Hepatocyte (in vitro differentiated cells): ENCODE measurements around the gene ROR2. TPM values are rescaled to one million over a fixed set of nuclear protein-coding genes. Genes with fewer than 3 reads are reported as not detected.

Experiments
- DNase-seq: peaks from one replicate; pipeline ENCODE4 v3.0.0-alpha.2; 2016; ENCODE audit warnings: low spot score
- H2AFZ ChIP-seq: fragments of 200-600 bp; sonication (generic); 2 replicates; pipeline ENCODE4 v1.6.0; 2016; ENCODE audit warnings: antibody characterized with exemption, mild to moderate bottlenecking
- H3K27ac ChIP-seq: fragments of 200-600 bp; sonication (generic); 2 replicates; pipeline ENCODE4 v1.5.1; 2016; ENCODE audit warnings: mild to moderate bottlenecking
- H3K27me3 ChIP-seq: fragments of 200-600 bp; sonication (generic); 2 replicates; pipeline ENCODE4 v1.6.1; 2016
- H3K36me3 ChIP-seq: fragments of 200-600 bp; sonication (generic); replicated peaks from 2 replicates; pipeline ENCODE4 v1.5.1; 2016; ENCODE audit warnings: low read depth; ENCODE audit not compliant: insufficient read depth
- H3K4me1 ChIP-seq: fragments of 200-600 bp; sonication (generic); 2 replicates; pipeline ENCODE4 v1.5.1; 2016; ENCODE audit warnings: mild to moderate bottlenecking, moderate library complexity; ENCODE audit not compliant: insufficient read depth
- H3K4me2 ChIP-seq: fragments of 200-600 bp; sonication (generic); 2 replicates; pipeline ENCODE4 v1.6.0; 2016
- H3K4me3 ChIP-seq: fragments of 200-600 bp; sonication (generic); 2 replicates; pipeline ENCODE4 v1.5.1; 2016; ENCODE audit warnings: mild to moderate bottlenecking
- H3K79me2 ChIP-seq: fragments of 200-600 bp; sonication (generic); 2 replicates; pipeline ENCODE4 v1.6.0; 2017; ENCODE audit warnings: mild to moderate bottlenecking
- H3K9me2 ChIP-seq: fragments of 200-600 bp; sonication (generic); replicated peaks from 2 replicates; pipeline ENCODE4 v1.6.0; 2017; ENCODE audit warnings: mild to moderate bottlenecking; ENCODE audit not compliant: insufficient read depth
- H3K9me3 ChIP-seq: fragments of 200-600 bp; sonication (generic); 2 replicates; pipeline ENCODE4 v1.5.1; 2016; ENCODE audit warnings: low read depth, mild to moderate bottlenecking
- H4K20me1 ChIP-seq: fragments of 200-600 bp; sonication (generic); 2 replicates; pipeline ENCODE4 v1.6.0; 2016; ENCODE audit warnings: mild to moderate bottlenecking; ENCODE audit not compliant: insufficient read depth, poor library complexity, severe bottlenecking
- EZH2 ChIP-seq: fragments of 200-600 bp; sonication (generic); IDR thresholded peaks from 2 replicates; pipeline ENCODE4 v1.6.1; 2016; ENCODE audit warnings: antibody characterized with exemption, mild to moderate bottlenecking, borderline replicate concordance
- EZH2phosphoT487 ChIP-seq: fragments of 200-600 bp; sonication (generic); IDR thresholded peaks from one replicate; pipeline ENCODE4 v1.6.1; 2018; ENCODE audit warnings: antibody characterized with exemption, mild to moderate bottlenecking, low read depth, moderate library complexity; ENCODE audit not compliant: unreplicated experiment, severe bottlenecking
- WGBS: methylation state at CpG from one replicate; pipeline ENCODE4 v1.1.6; 2016; ENCODE audit warnings: low lambda C conversion rate; ENCODE audit errors: missing lambda C conversion rate; 5-methylcytosine and 5-hydroxymethylcytosine counted together
- polyA plus RNA-seq: library from polyadenylated mRNA; unstranded; fragments of >200 nt; fragmentation: Nextera tagmentation; extraction: Ambion mirVana; gene quantifications from 2 replicates; pipeline ENCODE4 v1.2.1, GENCODE V29; 2016
- total RNA-seq: library from RNA; depleted of rRNA; stranded (reverse); fragments of >200 nt; gene quantifications from 2 replicates; pipeline ENCODE4 v1.2.3, GENCODE V29; 2014
- TF ChIP-seq, protein P1 (sequence below): fragments of 200-600 bp; sonication (generic); IDR thresholded peaks from 2 replicates; pipeline ENCODE4 v1.5.1; 2016; ENCODE audit warnings: antibody characterized with exemption, mild to moderate bottlenecking; ENCODE audit not compliant: poor library complexity

The ROR2 gene
- total and polyA plus RNA-seq, 2 experiments from 2014 or later = 25.6 to 29.5 TPM

DNA sequence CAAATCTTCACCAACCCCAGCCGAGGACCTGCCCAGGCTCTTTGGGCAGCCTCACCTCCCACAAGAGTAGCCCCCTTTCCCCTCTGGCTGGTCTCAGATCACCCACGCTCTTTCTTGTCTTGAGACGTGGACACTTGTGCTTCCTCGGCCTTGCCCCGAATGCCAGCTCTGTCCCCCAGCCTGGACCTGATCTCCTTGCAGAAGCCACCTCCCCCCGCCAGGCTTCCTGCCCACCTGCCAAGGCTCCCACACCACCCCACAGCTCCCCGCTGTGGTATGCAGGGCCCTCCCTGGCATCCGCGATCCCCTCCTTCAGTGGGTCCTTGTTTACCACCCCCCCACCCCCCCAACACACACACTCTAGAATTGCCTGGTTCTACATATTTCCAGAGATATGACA, 133.7 kb downstream of the ROR2 start:
- H3K4me2 ChIP-seq = peak overlapping the region; percentile 61
- TF ChIP-seq, protein P1, sequence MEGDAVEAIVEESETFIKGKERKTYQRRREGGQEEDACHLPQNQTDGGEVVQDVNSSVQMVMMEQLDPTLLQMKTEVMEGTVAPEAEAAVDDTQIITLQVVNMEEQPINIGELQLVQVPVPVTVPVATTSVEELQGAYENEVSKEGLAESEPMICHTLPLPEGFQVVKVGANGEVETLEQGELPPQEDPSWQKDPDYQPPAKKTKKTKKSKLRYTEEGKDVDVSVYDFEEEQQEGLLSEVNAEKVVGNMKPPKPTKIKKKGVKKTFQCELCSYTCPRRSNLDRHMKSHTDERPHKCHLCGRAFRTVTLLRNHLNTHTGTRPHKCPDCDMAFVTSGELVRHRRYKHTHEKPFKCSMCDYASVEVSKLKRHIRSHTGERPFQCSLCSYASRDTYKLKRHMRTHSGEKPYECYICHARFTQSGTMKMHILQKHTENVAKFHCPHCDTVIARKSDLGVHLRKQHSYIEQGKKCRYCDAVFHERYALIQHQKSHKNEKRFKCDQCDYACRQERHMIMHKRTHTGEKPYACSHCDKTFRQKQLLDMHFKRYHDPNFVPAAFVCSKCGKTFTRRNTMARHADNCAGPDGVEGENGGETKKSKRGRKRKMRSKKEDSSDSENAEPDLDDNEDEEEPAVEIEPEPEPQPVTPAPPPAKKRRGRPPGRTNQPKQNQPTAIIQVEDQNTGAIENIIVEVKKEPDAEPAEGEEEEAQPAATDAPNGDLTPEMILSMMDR = no peak
- TF ChIP-seq EZH2phosphoT487 (no peak), EZH2 (no peak)
- DNase-seq = no peak
- 99% methylated on average over 8 of the region's 9 CpGs for WGBS
- H3K4me3 ChIP-seq = no peak overlapping the region
- no peaks in the 10 kb centered on the region for H3K27me3 ChIP-seq
- H3K4me1 ChIP-seq = peaks cover 53% of the 10 kb centered on the region
- H3K9me2 ChIP-seq = no peaks in the 10 kb centered on the region
- peak overlapping the region; percentile 71 for H3K27ac ChIP-seq
- peaks cover 81% of the 10 kb centered on the region for H3K79me2 ChIP-seq
- H3K9me3 ChIP-seq = no peaks in the 10 kb centered on the region
- H2AFZ ChIP-seq = no peak overlapping the region
- peaks cover 5% of the 10 kb centered on the region for H4K20me1 ChIP-seq
- H3K36me3 ChIP-seq = no peaks in the 10 kb centered on the region

DNA sequence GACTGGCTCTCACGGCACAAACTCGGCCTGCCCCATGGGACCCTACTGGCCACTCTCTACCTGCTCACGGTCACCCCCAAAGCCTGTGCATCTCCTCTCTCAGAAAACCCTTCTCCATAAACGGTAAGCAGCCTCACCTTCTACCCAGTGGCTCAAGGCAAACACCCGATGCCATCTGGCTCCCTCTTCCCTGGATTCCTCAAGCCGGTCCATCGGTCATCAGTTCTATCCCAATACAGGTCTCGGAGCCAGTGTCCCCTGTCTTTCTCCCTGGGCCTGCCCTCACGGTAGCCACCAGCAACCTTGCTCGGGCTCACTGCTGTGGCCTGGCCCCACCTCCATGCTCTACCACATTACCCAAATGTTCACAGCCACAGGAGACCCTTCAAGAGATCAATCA, 134.1 kb downstream of the ROR2 start:
- Histone ChIP-seq H3K4me1 (peaks cover 53% of the 10 kb centered on the region), H3K27ac (no peak overlapping the region), H3K27me3 (no peaks in the 10 kb centered on the region)

DNA sequence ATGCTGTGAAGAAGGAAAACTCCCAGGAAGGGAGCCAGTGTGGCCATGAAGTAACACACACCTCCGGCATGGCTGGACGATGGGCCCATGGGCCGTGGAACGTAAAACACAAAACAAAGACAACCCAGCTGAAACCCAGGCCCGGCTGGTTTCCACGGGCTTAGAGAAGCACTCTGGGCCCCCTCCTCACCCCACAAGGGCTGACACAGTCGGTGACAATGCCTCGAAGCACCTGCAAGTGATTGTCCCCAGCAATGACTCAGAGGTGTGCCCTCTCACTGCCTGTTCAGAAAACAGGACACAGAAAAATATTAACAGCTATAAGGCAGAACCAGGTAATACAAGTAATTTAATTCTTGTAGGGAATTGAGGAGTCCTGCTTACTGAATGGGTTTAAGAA, 135.3 kb downstream of the ROR2 start:
- WGBS = 49% methylated on average over 8 of the region's 8 CpGs

More for the DNA sequence above, 134.1 kb downstream of the ROR2 start:
- H3K9me2 ChIP-seq = no peaks in the 10 kb centered on the region
- H3K36me3 ChIP-seq = no peaks in the 10 kb centered on the region
- H4K20me1 ChIP-seq = peaks cover 5% of the 10 kb centered on the region
- TF ChIP-seq EZH2 = no peak
- TF ChIP-seq EZH2phosphoT487 = no peak
- TF ChIP-seq, protein P1 = no peak
- no peak for DNase-seq
- whole genome bisulfite sequencing = 97% methylated on average over 10 of the region's 10 CpGs
- peak overlapping the region; percentile 1 for H3K4me2 ChIP-seq
- H3K4me3 ChIP-seq = no peak overlapping the region
- no peaks in the 10 kb centered on the region for H3K9me3 ChIP-seq
- no peak overlapping the region for H2AFZ ChIP-seq
- H3K79me2 ChIP-seq = peaks cover 80% of the 10 kb centered on the region

More for the DNA sequence above, 135.3 kb downstream of the ROR2 start:
- Histone ChIP-seq H4K20me1 (peaks cover 5% of the 10 kb centered on the region), H3K79me2 (peaks cover 82% of the 10 kb centered on the region), H3K9me3 (no peaks in the 10 kb centered on the region), H3K36me3 (no peaks in the 10 kb centered on the region), H3K4me2 (peak overlapping the region; percentile 1), H3K4me3 (no peak overlapping the region), H3K4me1 (peaks cover 53% of the 10 kb centered on the region), H3K9me2 (no peaks in the 10 kb centered on the region), H2AFZ (no peak overlapping the region), H3K27me3 (no peaks in the 10 kb centered on the region), H3K27ac (peak overlapping the region; percentile 44)
- no peak for DNase-seq
- TF ChIP-seq, protein P1 = no peak
- TF ChIP-seq EZH2 (no peak), EZH2phosphoT487 (no peak)
